OCI-LY7 (cell line): ENCODE measurements around the gene CMIP.

Experiments used
- CTCF ChIP-seq: fragments of 200-600 bp; sonication (generic); conservative IDR thresholded peaks from 2 replicates; pipeline ENCODE4 v1.5.1; 2014; ENCODE audit warnings: mild to moderate bottlenecking, antibody characterized with exemption, low read length, moderate library complexity, mixed read lengths
- EZH2phosphoT487 ChIP-seq: fragments of 200-600 bp; sonication (generic); IDR thresholded peaks from 2 replicates; pipeline ENCODE4 v1.6.1; 2018; ENCODE audit warnings: low read depth, borderline replicate concordance, mild to moderate bottlenecking, mixed run types, antibody characterized with exemption, low read length, moderate library complexity, mixed read lengths

GRCh38 chr16:81712681-81713080 is 268.1 kb downstream of the CMIP start:
- no peak for TF ChIP-seq CTCF
- TF ChIP-seq EZH2phosphoT487: no peak
